OCI-LY3 (cell line): ENCODE data around the gene EFHC1.
"Not testable (repeated sequence)": the region's sequence is repeated elsewhere in the genome, so short reads cannot be mapped to it uniquely, and the experiment has no call there.

ENCODE experiments used
- H2AFZ ChIP-seq: fragments of 200-600, 300-600 bp; shearing (Covaris generic); 2 replicates; pipeline ENCODE4 v1.6.0; 2014; ENCODE audit warnings: antibody characterized with exemption, low read depth, low read length
- H3K27ac ChIP-seq: fragments of 200-600, 300-600 bp; sonication (generic); 2 replicates; pipeline ENCODE4 v1.5.1; 2014; ENCODE audit warnings: mild to moderate bottlenecking, low read length, moderate library complexity, mixed read lengths
- H3K27me3 ChIP-seq: fragments of 200-600, 300-600 bp; sonication (generic); 2 replicates; pipeline ENCODE4 v1.6.1; 2014; ENCODE audit warnings: low read depth, low read length, mixed read lengths
- H3K36me3 ChIP-seq: fragments of 200-600, 300-600 bp; sonication (generic); replicated peaks from 2 replicates; pipeline ENCODE3; 2014; ENCODE audit warnings: low read depth, low read length, mixed read lengths
- H3K4me1 ChIP-seq: fragments of 300-600, 200-600 bp; sonication (generic); 2 replicates; pipeline ENCODE4 v1.6.1; 2014; ENCODE audit warnings: low read length, mixed read lengths
- H3K4me2 ChIP-seq: fragments of 200-600, 300-600 bp; sonication (generic); 2 replicates; pipeline ENCODE4 v1.6.1; 2014; ENCODE audit warnings: low read length, mixed read lengths
- H3K4me3 ChIP-seq: fragments of 300-600, 200-600 bp; sonication (generic); 2 replicates; pipeline ENCODE4 v1.5.1; 2014; ENCODE audit warnings: antibody characterized with exemption, mild to moderate bottlenecking, low read length, moderate library complexity
- H3K79me2 ChIP-seq: fragments of 300-600, 200-600 bp; shearing (Covaris generic); 2 replicates; pipeline ENCODE4 v1.6.1; 2014; ENCODE audit warnings: mild to moderate bottlenecking, low read length, mixed read lengths
- H3K9ac ChIP-seq: fragments of 300-600, 200-600 bp; shearing (Covaris generic); 2 replicates; pipeline ENCODE4 v1.6.0; 2014; ENCODE audit warnings: mild to moderate bottlenecking, low read length, moderate library complexity
- H3K9me3 ChIP-seq: fragments of 200-600, 300-600 bp; shearing (Covaris generic); 2 replicates; pipeline ENCODE4 v1.6.1; 2014; ENCODE audit warnings: low read length, mixed read lengths; ENCODE audit not compliant: insufficient read depth
- H4K20me1 ChIP-seq: fragments of 200-600, 300-600 bp; sonication (generic); 2 replicates; pipeline ENCODE4 v1.6.1; 2016; ENCODE audit warnings: low read length, mixed read lengths; ENCODE audit not compliant: insufficient read depth
- EZH2phosphoT487 ChIP-seq: fragments of 200-600 bp; shearing (Covaris generic); IDR thresholded peaks from 2 replicates; pipeline ENCODE4 v1.6.1; 2018; ENCODE audit warnings: antibody characterized with exemption, mixed run types, low read depth
- TF ChIP-seq, protein P1 (sequence below): fragments of 200-600, 300-600 bp; sonication (generic); IDR thresholded peaks from 2 replicates; pipeline ENCODE4 v1.5.1; 2014; ENCODE audit warnings: antibody characterized with exemption, low read length, low read depth

EFHC1 gene

GRCh38 chr6:52435345-52435744 lies 15.2 kb downstream of the EFHC1 start:
- Histone ChIP-seq H3K79me2 (no peaks in the 10 kb centered on the region), H3K4me1 (peaks cover 10% of the 10 kb centered on the region), H3K4me3 (no peak overlapping the region), H4K20me1 (no peaks in the 10 kb centered on the region), H3K9me3 (no peaks in the 10 kb centered on the region), H3K9ac (no peak overlapping the region), H3K36me3 (peaks cover 2% of the 10 kb centered on the region), H3K27ac (no peak overlapping the region), H2AFZ (no peak overlapping the region), H3K27me3 (no peaks in the 10 kb centered on the region), H3K4me2 (no peak overlapping the region)
- no peak for TF ChIP-seq EZH2phosphoT487
- TF ChIP-seq, protein P1, sequence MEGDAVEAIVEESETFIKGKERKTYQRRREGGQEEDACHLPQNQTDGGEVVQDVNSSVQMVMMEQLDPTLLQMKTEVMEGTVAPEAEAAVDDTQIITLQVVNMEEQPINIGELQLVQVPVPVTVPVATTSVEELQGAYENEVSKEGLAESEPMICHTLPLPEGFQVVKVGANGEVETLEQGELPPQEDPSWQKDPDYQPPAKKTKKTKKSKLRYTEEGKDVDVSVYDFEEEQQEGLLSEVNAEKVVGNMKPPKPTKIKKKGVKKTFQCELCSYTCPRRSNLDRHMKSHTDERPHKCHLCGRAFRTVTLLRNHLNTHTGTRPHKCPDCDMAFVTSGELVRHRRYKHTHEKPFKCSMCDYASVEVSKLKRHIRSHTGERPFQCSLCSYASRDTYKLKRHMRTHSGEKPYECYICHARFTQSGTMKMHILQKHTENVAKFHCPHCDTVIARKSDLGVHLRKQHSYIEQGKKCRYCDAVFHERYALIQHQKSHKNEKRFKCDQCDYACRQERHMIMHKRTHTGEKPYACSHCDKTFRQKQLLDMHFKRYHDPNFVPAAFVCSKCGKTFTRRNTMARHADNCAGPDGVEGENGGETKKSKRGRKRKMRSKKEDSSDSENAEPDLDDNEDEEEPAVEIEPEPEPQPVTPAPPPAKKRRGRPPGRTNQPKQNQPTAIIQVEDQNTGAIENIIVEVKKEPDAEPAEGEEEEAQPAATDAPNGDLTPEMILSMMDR: no peak

DNA sequence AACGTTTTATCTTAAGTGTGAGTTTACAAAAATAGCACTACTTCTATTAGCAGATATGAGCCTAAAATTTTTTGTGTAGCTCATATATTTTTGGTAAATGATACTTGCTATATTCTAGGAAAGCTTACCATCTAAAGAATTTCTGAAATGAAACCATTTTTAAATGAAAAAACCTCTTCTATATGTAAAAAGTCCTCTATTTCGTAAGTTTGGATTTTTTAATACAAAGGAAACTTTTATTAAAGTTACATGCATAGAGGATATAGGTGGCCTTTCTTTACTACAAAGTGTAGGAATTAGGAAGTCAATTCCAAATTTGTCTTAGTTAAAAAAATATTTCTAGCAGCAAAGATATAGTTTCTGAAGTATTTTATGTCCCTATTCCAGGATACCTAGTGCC lies 18.8 kb downstream of the EFHC1 start:
- H3K4me3 ChIP-seq: no peak overlapping the region
- peaks cover 10% of the 10 kb centered on the region for H3K4me1 ChIP-seq
- peaks cover 2% of the 10 kb centered on the region for H3K36me3 ChIP-seq
- no peaks in the 10 kb centered on the region for H3K27me3 ChIP-seq
- H2AFZ ChIP-seq: no peak overlapping the region
- no peaks in the 10 kb centered on the region for H4K20me1 ChIP-seq
- no peak overlapping the region for H3K4me2 ChIP-seq
- no peak overlapping the region for H3K9ac ChIP-seq
- H3K9me3 ChIP-seq: no peaks in the 10 kb centered on the region
- no peak overlapping the region for H3K27ac ChIP-seq
- no peaks in the 10 kb centered on the region for H3K79me2 ChIP-seq
- no peak for TF ChIP-seq EZH2phosphoT487
- TF ChIP-seq, protein P1: no peak

DNA sequence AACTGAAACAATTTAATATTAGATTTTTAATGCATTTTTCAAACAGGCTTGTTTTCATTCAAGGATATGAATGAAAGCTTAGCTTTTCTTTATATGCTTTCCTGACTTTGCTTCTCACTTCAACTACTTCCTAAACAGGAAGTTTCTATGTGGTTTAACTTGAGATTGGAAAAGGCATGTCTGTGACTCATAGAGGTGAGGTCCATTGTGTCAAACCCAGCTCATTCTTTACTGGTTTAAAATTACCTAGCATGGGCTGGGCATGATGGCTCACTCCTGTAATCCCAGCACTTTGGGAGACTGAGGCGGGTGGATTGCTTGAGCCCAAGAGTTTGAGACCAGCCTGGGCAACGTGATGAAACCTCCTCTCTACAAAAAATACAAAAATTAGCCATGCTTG lies 34.4 kb downstream of the EFHC1 start:
- TF ChIP-seq, protein P1: no peak
- TF ChIP-seq EZH2phosphoT487: no peak
- no peak overlapping the region for H3K4me3 ChIP-seq
- H3K4me2 ChIP-seq: no peak overlapping the region
- no peak overlapping the region for H2AFZ ChIP-seq
- H3K79me2 ChIP-seq: no peaks in the 10 kb centered on the region
- no peaks in the 10 kb centered on the region for H4K20me1 ChIP-seq
- no peaks in the 10 kb centered on the region for H3K4me1 ChIP-seq
- peaks cover 2% of the 10 kb centered on the region for H3K36me3 ChIP-seq
- H3K9me3 ChIP-seq: no peaks in the 10 kb centered on the region
- H3K27ac ChIP-seq: no peak overlapping the region
- H3K9ac ChIP-seq: no peak overlapping the region
- no peaks in the 10 kb centered on the region for H3K27me3 ChIP-seq

- Histone ChIP-seq H3K4me3 (no peak overlapping the region), H3K79me2 (no peaks in the 10 kb centered on the region), H2AFZ (no peak overlapping the region), H4K20me1 (no peaks in the 10 kb centered on the region), H3K4me1 (no peaks in the 10 kb centered on the region), H3K9me3 (no peaks in the 10 kb centered on the region), H3K4me2 (no peak overlapping the region), H3K36me3 (peaks cover 2% of the 10 kb centered on the region), H3K27ac (no peak overlapping the region), H3K9ac (no peak overlapping the region), H3K27me3 (no peaks in the 10 kb centered on the region)
- TF ChIP-seq, protein P1: no peak
- TF ChIP-seq EZH2phosphoT487: no peak
Measured at GRCh38 chr6:52457096-52457495, 37.0 kb downstream of the EFHC1 start.

- H3K27ac ChIP-seq: not testable (repeated sequence)
Measured at GRCh38 chr6:52461194-52461593, 41.1 kb downstream of the EFHC1 start.

More at GRCh38 chr6:52461194-52461593, 41.1 kb downstream of the EFHC1 start:
- not testable (repeated sequence) for H3K79me2 ChIP-seq, H4K20me1 ChIP-seq, H3K4me3 ChIP-seq, H3K4me1 ChIP-seq, H2AFZ ChIP-seq, H3K27me3 ChIP-seq, H3K4me2 ChIP-seq, H3K9me3 ChIP-seq, H3K36me3 ChIP-seq, H3K9ac ChIP-seq
